ENCODE data around the gene UTP4.

Gene UTP4

GRCh38 chr16:69209735-69210134 is 77.3 kb downstream of the UTP4 start:
- H3K4me2 ChIP-seq (ENCODE audit: low read length): no peak overlapping the region
- no peak overlapping the region for H3K27ac ChIP-seq
- H3K27me3 ChIP-seq (ENCODE audit: control insufficient read depth, insufficient read depth, low read length): no peaks in the 10 kb centered on the region
- TF ChIP-seq CTCF (IDR thresholded peaks at IDR 0.05): no peak
- no peaks in the 10 kb centered on the region for H3K36me3 ChIP-seq (ENCODE audit: control insufficient read depth, insufficient read depth, low read length)
- H3K9ac ChIP-seq: no peak overlapping the region
- H3K9me3 ChIP-seq (ENCODE audit: control insufficient read depth, low read length): no peaks in the 10 kb centered on the region
- H3K79me2 ChIP-seq: peaks cover 49% of the 10 kb centered on the region
- H2AFZ ChIP-seq: no peak overlapping the region
- no peak overlapping the region for H3K4me3 ChIP-seq (ENCODE audit: low read depth, low read length)
- peaks cover under 1% of the 10 kb centered on the region for H3K4me1 ChIP-seq

GRCh38 chr16:69217433-69217832 is 85.0 kb downstream of the UTP4 start:
- TF ChIP-seq CTCF (IDR thresholded peaks at IDR 0.05): no peak
- H2AFZ ChIP-seq: no peak overlapping the region
- peaks cover 4% of the 10 kb centered on the region for H3K4me1 ChIP-seq
- no peak overlapping the region for H3K27ac ChIP-seq
- peaks cover 32% of the 10 kb centered on the region for H3K79me2 ChIP-seq
- no peaks in the 10 kb centered on the region for H3K9me3 ChIP-seq (ENCODE audit: control insufficient read depth, low read length)
- H3K36me3 ChIP-seq (ENCODE audit: control insufficient read depth, insufficient read depth, low read length): no peaks in the 10 kb centered on the region
- H3K4me2 ChIP-seq (ENCODE audit: low read length): no peak overlapping the region
- no peak overlapping the region for H3K9ac ChIP-seq
- no peak overlapping the region for H3K4me3 ChIP-seq (ENCODE audit: low read depth, low read length)
- no peaks in the 10 kb centered on the region for H3K27me3 ChIP-seq (ENCODE audit: control insufficient read depth, insufficient read depth, low read length)
